ENCODE data around the gene USP36.
"Not testable (repeated sequence)": the region's sequence is repeated elsewhere in the genome, so short reads cannot be mapped to it uniquely, and the experiment has no call there.

DNA sequence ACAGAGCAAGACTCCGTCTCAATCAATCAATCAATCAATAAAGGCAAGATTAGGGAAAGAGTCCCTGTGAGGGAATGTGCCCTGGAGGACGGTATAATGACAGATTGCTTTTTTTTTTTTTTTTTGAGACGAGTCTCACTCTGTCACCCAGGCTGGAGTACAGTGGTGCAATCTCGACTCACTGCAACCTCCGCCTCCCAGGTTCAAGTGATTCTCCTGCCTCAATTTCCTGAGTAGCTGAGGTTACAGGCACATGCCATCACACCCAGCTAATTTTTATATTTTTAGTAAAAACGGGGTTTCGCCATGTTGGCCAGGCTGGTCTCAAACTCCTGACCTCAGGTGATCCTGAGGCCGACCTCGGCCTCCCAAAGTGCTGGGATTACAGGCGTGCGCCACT, 49.5 kb upstream of the USP36 start:
- not testable (repeated sequence) for TF ChIP-seq SIN3A (IDR thresholded peaks at IDR 0.05; ENCODE audit: borderline replicate concordance, insufficient read depth, low read depth, low read length)
- TF ChIP-seq, protein P1, sequence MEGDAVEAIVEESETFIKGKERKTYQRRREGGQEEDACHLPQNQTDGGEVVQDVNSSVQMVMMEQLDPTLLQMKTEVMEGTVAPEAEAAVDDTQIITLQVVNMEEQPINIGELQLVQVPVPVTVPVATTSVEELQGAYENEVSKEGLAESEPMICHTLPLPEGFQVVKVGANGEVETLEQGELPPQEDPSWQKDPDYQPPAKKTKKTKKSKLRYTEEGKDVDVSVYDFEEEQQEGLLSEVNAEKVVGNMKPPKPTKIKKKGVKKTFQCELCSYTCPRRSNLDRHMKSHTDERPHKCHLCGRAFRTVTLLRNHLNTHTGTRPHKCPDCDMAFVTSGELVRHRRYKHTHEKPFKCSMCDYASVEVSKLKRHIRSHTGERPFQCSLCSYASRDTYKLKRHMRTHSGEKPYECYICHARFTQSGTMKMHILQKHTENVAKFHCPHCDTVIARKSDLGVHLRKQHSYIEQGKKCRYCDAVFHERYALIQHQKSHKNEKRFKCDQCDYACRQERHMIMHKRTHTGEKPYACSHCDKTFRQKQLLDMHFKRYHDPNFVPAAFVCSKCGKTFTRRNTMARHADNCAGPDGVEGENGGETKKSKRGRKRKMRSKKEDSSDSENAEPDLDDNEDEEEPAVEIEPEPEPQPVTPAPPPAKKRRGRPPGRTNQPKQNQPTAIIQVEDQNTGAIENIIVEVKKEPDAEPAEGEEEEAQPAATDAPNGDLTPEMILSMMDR (IDR thresholded peaks at IDR 0.05) = not testable (repeated sequence)
